ENCODE data around the gene SSPN.

Gene SSPN

GRCh38 chr12:26255893-26256645 lies 60.7 kb downstream of the SSPN start:
- no peak overlapping the region for H3K4me3 ChIP-seq (ENCODE audit: low read depth, low read length)
- TF ChIP-seq, protein P1, sequence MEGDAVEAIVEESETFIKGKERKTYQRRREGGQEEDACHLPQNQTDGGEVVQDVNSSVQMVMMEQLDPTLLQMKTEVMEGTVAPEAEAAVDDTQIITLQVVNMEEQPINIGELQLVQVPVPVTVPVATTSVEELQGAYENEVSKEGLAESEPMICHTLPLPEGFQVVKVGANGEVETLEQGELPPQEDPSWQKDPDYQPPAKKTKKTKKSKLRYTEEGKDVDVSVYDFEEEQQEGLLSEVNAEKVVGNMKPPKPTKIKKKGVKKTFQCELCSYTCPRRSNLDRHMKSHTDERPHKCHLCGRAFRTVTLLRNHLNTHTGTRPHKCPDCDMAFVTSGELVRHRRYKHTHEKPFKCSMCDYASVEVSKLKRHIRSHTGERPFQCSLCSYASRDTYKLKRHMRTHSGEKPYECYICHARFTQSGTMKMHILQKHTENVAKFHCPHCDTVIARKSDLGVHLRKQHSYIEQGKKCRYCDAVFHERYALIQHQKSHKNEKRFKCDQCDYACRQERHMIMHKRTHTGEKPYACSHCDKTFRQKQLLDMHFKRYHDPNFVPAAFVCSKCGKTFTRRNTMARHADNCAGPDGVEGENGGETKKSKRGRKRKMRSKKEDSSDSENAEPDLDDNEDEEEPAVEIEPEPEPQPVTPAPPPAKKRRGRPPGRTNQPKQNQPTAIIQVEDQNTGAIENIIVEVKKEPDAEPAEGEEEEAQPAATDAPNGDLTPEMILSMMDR (conservative IDR thresholded peaks at IDR 0.05; ENCODE audit: low read depth, low read length), result no peak
- DNase-seq (ENCODE audit: low read depth), result no peak

DNA sequence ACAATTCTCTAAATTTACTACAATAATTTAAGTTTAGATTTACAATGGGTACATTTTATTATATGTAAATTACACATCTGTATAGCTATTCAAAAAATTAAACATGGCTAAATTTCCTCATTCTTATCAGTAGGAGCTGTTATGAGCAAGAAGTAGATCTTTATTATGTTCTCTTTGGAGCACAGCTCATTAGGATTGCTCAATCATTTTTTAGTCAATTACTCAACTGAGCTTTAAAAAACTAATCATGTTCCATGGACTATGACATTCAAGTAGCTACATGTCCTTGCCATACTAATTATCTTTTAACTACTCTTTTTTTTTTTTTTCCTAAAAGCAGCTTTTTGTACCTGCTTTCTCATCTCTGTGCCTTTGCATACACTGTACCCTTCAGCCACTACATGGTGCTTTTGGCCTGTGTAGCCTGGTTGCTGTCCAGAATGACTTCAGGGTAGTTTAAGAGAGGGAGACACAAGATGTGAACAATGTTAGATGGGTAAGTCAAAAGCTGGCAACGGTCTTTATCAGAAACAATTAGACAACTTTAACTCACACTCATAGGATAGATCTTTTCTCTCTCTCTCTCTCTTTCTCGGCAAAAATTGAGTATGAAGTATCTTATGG lies 69.0 kb downstream of the SSPN start:
- DNase-seq (ENCODE audit: low read depth), result no peak
- no peak overlapping the region for H3K4me3 ChIP-seq (ENCODE audit: low read depth, low read length)
- TF ChIP-seq, protein P1 (conservative IDR thresholded peaks at IDR 0.05; ENCODE audit: low read depth, low read length), result peak; percentile 11

DNA sequence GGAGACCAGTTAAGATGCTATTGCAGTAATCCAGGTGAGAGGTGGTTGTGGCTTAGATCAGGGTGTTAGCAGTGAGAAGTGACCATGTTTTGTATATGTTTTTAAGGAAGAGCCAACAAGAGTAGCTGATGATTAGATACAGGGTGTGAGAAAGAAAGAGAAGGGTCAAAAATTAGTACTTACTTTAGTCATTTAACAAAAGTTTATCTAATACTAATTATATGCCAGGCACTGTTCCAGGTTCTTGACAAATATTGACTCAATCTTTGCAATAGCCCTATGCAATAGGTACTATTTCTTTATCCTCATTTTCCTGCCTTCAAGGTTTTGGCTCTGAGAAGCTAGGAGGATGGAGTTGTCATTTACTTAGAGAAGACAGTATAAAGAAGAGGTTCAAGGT lies 70.2 kb downstream of the SSPN start:
- no peak overlapping the region for H3K4me3 ChIP-seq (ENCODE audit: low read depth, low read length)
- TF ChIP-seq, protein P1 (conservative IDR thresholded peaks at IDR 0.05; ENCODE audit: low read depth, low read length), result no peak
- no peak for DNase-seq (ENCODE audit: low read depth)

DNA sequence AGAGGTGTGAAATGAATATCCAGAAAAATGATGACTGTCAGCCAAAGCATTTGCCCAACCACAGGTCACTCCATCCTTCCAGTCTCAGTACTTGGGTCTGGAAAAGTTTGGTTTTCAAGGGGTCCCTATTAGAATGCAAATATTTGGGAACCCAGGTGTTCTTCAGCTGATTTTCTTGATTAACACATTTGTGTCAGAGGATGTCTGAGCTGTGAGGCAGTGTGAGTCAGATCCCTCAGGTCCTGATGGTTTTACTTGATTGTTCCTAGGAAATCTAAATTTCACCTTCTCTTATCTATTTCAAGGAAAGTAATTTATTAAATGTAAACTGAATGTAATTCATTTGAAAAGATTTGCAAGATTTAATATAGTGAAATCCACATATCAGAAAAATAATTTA lies 71.5 kb downstream of the SSPN start:
- H3K4me3 ChIP-seq (ENCODE audit: low read depth, low read length), result no peak overlapping the region
- TF ChIP-seq, protein P1 (conservative IDR thresholded peaks at IDR 0.05; ENCODE audit: low read depth, low read length), result no peak
- DNase-seq (ENCODE audit: low read depth), result no peak

DNA sequence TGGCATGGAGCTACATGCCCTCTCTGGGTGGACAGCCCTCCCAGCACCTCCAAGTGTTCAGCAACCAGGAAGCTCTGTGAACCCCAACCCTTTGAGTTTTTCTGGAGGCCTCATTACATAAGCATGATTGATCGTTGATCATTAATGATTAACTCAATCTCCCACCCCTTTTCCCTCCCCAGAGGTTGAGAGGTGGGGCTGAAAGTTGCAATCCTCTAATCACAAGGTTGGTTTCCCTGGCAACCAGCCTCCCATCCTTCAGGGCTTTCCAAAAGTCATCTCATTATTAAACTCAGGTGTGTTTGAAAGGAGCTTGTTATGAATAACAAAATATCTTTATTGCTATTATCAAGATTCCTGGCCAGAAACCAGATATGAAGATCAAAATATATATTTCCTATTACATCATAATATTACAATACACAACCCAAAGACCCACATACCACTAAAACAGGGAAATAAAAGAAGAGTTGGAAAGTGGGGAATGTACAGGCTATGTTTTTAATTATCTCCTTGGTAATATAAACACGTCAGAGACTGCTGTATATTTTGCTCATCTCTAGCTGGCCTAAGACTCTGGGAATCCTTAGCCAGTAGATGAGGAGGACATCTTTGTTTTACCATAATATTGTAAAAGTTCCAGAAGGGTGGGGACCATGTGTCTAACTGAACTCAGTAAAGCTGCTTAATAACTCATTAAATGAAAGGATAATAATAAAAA lies 73.6 kb downstream of the SSPN start:
- no peak for DNase-seq (ENCODE audit: low read depth)
- H3K4me3 ChIP-seq (ENCODE audit: low read depth, low read length), result no peak overlapping the region
- TF ChIP-seq, protein P1 (conservative IDR thresholded peaks at IDR 0.05; ENCODE audit: low read depth, low read length), result no peak

DNA sequence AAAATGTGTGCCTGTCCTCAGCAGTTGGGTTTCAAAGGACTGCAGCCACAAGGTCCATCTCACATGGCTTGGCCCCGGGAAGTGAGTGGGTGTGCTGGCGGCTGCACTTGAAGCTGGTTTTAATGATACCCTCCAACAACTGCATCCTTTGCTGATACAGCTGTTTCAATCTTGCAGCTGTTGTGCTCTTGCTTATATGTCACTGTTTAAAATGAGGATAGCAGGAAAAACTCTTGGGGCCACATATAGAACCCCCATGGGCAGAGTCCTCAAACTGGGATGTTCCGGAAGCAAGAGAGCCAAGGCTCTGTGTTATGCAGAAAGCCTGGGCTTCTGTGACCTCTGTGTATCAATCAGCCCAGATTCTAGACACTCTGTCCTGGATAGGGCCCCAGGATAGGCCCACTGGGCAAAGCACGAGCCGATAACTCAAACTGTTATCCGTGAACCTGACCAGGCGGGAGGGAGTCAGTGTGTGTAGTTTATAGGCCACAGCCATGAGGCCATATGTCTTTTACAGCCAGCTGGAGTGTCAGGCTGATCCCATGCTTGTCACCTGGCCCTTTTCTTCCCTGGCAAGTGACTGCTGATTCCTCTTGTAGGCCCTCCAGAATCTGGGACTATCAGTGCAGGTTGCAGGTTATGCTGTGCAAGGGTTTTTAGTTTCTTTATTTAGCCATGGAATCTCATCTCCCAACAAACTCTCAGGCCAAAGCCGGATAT lies 74.3 kb downstream of the SSPN start:
- H3K4me3 ChIP-seq (ENCODE audit: low read depth, low read length), result no peak overlapping the region
- TF ChIP-seq, protein P1 (conservative IDR thresholded peaks at IDR 0.05; ENCODE audit: low read depth, low read length), result no peak
- no peak for DNase-seq (ENCODE audit: low read depth)
